PC-9 (cell line): ENCODE measurements around the gene BLOC1S4.

Experiments used
- EZH2 ChIP-seq: fragments of 200-600 bp; sonication (generic); IDR thresholded peaks from 2 replicates; pipeline ENCODE4 v1.8.0; 2017; ENCODE audit warnings: antibody characterized with exemption, low read depth
- TF ChIP-seq, protein P1 (sequence below): fragments of 200-600 bp; sonication (generic); conservative IDR thresholded peaks from 2 replicates; pipeline ENCODE4 v1.6.1; 2017; ENCODE audit warnings: mixed run types, antibody characterized with exemption, mild to moderate bottlenecking, moderate library complexity

GRCh38 chr4:6749340-6750171, 33.6 kb downstream of the BLOC1S4 start:
- TF ChIP-seq, protein P1, sequence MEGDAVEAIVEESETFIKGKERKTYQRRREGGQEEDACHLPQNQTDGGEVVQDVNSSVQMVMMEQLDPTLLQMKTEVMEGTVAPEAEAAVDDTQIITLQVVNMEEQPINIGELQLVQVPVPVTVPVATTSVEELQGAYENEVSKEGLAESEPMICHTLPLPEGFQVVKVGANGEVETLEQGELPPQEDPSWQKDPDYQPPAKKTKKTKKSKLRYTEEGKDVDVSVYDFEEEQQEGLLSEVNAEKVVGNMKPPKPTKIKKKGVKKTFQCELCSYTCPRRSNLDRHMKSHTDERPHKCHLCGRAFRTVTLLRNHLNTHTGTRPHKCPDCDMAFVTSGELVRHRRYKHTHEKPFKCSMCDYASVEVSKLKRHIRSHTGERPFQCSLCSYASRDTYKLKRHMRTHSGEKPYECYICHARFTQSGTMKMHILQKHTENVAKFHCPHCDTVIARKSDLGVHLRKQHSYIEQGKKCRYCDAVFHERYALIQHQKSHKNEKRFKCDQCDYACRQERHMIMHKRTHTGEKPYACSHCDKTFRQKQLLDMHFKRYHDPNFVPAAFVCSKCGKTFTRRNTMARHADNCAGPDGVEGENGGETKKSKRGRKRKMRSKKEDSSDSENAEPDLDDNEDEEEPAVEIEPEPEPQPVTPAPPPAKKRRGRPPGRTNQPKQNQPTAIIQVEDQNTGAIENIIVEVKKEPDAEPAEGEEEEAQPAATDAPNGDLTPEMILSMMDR: no peak
- TF ChIP-seq EZH2: no peak
